Urothelium cell line (cell line): Measurements from ENCODE around the gene MOV10L1.
"Not testable (repeated sequence)": the region's sequence is repeated elsewhere in the genome, so short reads cannot be mapped to it uniquely, and the experiment has no call there.

Experiments used
- DNase-seq: peaks from one replicate; pipeline ENCODE4 v3.0.0; 2011; ENCODE audit warnings: low spot score, mixed read lengths
- FAIRE-seq: peaks from 2 replicates; lab custom pipeline; 2011; peaks lifted over from hg19 to GRCh38; lab: Jason Lieb, UNC

Gene MOV10L1

GRCh38 chr22:50131894-50132293 is 42.1 kb downstream of the MOV10L1 start:
- FAIRE-seq = no peak
- no peak for DNase-seq

DNA sequence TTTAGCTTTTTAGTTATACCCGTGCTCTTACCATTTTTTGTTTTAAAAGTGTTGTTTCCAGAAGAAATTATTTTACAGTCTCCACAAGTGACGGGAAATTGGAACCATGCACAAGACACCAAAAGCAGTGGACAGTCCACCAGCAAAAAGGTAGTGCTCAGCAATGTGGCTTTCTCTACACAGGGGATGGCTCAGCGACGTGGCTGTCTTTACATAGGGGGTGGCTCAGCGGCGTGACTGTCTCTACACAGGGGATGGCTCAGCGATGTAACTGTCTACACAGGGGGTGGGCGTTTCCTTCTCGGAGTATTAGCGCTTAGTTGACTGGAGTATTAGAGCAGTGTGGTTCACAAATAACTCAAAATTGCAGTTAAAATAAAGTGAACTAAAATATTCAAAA is 44.7 kb downstream of the MOV10L1 start:
- no peak for FAIRE-seq
- DNase-seq = no peak

DNA sequence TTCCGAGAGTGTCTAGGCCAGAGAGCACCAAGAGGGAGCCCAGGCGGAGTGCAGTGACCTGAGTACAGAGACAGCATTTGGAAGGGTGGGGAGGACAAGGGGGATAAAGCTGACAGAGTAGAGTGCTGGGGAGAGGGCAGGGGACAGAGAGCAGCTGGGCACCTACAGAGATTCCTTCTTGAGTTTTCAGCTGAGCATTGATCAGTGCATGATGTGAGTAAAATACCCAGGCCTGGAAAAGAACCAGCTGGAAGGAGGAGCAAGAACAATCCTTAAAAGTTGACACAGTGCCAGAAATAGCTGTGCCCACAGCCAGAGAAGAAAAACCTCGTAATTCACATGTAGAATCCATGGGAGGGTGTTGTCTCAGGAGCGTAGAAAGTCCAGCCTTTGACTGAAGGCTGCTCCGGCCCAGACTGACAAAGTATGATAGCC is 46.8 kb downstream of the MOV10L1 start:
- DNase-seq (no peak), FAIRE-seq (peak; percentile 13)

GRCh38 chr22:50137277-50137676 is 47.5 kb downstream of the MOV10L1 start:
- FAIRE-seq, DNase-seq: not testable (repeated sequence)

DNA sequence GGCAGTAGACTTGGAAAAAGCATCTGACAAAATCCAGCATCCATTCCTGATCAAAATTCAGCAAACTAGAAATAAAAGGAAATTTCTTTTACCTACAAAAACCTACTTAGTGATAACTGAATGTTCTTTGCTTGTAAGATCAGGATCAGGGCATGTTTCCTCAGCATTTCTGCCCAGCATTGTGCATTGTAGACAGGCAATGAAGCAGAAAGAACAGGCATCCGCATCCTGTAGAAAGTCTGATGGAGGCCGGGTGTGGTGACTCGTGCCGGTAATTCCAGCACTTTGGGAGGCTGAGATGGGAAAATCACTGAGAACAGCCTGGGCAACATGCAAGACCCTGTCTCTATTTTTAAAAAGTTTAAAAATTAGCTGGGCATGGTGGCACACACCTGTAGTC is 48.2 kb downstream of the MOV10L1 start:
- DNase-seq (no peak), FAIRE-seq (no peak)

DNA sequence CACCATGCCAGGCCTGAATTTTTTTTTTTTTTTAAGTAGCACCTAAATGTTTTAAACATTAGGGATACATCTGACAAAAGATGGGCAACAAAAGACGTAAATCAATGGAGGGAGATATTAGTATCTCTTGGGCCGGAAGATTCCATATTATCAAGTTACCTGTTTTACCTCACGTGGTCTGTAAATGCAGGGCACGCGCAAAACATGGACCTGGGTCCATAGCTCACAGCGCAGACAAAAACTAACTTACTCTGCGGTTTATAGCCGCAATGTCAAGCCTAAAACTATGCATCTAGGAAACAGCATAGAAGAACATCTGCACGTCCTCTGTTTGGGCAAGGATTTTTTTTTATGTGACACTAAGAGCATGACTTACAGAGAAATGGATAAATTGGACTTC is 49.2 kb downstream of the MOV10L1 start:
- FAIRE-seq (no peak), DNase-seq (no peak)

- peak; percentile 79 for FAIRE-seq
- DNase-seq = no peak
These were observed 50.1 kb downstream of the MOV10L1 start for GRCh38 chr22:50139843-50140415.

DNA sequence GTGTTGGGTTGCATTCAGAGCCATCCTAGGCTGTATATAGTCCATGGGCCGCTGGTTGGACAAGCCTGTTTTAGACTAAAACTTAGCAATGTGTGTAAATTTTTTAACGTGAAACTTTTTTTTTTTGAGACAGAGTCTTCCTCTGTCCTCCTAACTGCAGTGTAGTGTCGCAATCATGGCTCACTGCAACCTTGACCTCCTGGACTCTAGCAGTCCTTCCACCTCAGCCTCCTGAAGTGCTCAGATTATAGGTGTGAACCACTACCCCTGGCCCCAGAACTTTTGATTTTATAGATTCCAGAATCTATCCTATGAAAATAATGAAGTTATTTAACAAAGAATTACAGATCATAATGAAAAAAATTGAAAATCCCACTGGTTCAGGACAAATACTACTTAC is 50.8 kb downstream of the MOV10L1 start:
- FAIRE-seq (no peak), DNase-seq (no peak)

DNA sequence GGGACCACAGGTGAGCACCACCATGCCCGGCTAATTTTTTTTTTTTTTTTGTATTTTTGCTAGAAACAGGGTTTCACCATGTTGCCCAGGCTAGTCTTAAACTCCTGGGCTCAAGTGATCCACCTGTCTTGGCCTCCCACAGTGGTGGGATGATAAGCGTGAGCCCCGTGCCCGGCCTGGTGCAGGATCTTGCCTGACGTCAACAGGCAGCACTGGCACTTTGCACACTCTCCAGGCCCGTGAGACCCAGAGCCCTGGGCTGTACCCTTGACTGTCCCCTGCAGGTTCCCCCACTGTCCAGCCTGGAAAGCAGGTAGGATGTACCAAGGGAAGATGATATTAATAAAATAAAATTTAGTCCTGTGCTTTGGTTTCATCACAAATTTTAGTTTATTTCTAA is 51.7 kb downstream of the MOV10L1 start:
- FAIRE-seq (no peak), DNase-seq (no peak)

- DNase-seq (no peak), FAIRE-seq (no peak)
These were observed 52.1 kb downstream of the MOV10L1 start for GRCh38 chr22:50141891-50142363.

- DNase-seq (no peak), FAIRE-seq (no peak)
These were observed 53.3 kb downstream of the MOV10L1 start for GRCh38 chr22:50143096-50143495.

DNA sequence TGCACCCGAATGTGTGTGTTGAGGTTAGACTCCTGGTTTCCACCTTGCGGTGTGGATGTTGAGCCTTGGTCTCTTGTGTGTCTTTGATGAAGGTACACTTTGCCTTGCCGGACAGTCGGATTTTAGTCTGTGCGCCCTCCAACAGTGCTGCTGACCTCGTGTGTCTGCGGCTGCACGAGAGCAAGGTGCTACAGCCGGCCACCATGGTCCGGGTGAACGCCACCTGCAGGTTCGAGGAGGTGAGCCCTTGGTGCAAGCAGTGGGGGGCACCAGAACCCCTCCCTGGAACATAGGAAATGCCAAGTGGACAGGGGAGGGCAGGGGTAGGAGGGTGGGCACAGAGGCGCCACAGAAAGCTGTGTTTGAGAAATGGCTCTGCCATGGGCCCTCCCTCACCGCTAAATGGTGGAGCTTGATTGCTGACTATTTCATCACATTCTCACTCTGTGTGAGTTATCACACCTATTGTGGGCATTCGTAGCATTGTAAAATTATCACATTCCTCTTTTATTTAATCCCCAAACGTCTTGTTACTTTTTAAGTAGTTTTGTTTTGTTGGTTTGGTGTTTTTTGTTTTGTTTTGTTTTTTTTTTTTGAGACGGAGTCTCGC is 54.3 kb downstream of the MOV10L1 start:
- FAIRE-seq (no peak), DNase-seq (no peak)

- DNase-seq (no peak), FAIRE-seq (no peak)
These were observed 56.1 kb downstream of the MOV10L1 start for GRCh38 chr22:50145721-50146438.

DNA sequence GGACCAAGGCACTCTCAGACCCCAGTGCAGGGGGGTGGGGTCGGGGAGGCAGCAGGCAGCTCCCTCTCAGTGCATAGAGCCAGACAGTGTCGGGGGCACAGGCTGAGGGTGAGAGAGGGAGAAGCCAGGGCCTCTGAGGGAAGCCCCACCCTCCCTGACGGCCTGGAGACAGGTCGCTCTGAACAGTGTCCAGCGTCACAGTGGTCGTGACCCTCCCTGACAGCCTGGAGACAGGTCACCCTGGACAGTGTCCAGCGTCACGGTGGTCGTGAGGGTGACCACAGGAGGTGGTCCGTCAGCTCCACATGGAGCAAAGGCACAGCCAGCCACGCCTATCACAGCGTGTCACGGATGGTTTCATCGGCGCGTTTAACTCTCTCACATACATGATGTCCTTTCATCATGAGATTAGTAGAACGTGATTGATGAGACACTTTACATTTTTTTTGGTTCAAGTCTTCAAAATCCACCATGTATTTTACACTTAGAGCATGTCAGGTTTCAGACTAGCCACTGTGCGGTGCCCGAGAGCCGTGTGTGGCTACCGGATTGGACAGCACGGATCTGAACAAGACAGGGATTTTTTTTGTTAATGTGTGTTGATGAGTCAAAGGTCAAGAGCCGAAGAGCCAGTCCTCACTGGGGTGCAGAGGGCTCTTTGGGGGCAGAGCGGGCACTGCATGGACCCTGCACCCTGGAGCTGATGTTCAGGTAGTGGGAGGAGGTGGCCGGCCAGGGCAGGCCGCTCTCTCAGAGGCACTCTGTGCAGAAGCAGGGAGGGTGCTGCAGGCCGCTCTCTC is 56.8 kb downstream of the MOV10L1 start:
- no peak for DNase-seq
- peak; percentile 75 for FAIRE-seq

DNA sequence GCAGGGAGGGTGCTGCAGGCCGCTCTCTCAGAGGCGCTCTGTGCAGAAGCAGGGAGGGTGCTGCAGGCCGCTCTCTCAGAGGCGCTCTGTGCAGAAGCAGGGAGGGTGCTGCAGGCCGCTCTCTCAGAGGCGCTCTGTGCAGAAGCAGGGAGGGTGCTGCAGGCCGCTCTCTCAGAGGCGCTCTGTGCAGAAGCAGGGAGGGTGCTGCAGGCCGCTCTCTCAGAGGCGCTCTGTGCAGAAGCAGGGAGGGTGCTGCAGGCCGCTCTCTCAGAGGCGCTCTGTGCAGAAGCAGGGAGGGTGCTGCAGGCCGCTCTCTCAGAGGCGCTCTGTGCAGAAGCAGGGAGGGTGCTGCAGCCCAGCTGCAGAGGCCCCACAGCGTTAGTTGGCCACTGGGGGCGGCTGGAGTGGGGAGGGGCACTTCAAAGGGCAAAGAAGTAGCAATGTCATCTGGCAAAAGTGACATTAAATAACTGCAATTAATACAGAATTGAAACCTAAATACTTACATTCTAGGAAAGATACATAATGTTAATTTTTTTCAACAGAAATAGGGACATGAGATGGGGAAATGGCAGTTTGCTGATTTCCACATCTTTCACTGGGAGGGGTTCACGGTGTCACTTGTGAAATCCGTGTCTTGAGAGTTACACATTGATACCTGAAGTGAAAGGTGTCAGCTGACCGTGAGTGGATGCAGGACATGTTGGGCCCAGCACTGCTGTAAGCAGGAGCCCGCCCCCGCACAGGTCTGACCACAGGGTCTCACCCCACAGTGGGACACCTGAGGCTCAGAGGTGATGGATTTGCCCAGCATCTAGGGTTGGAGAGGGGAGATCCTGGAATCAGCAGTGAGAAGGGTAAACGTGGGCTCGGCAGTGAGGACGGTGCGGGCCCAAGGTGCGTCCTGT is 57.7 kb downstream of the MOV10L1 start:
- not testable (repeated sequence) for FAIRE-seq, DNase-seq

GRCh38 chr22:50148166-50148500 is 58.3 kb downstream of the MOV10L1 start:
- FAIRE-seq (no peak), DNase-seq (no peak)

DNA sequence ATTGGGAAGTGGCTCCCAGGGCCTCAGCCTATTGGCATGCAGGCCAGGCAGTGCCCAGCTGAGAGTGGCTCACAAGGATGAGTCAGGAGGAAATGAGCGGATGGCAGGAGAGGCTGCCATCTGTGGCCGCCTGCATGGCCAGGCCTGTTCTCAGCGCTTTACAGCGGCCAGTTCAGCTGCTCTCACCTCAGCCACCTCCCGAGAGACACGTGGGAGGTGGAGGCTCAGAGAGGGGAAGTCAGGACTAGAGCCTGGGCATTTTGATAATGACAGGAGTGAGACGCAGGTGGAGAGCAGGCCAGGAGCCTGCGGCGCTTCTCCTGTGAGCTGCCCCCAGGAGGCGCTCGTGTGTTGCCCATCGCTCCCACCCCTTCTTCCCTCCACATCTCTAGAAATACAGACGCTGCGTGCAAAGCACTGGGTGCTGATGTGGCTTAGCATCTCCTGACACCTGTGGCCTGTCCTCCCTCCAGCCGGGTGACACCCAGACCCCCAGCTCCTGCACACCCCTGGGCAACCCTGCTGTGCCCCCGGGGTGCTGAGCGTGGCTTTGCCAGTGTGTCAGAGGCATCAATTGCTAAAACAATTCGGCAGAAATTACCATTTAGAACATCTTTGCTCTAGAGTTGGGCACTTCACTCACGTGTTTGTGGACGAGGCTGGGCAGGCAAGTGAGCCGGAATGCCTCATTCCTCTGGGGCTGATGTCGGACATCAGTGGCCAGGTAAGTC is 59.4 kb downstream of the MOV10L1 start:
- DNase-seq (peak; percentile 82), FAIRE-seq (peak; percentile 87)

- FAIRE-seq = no peak
- DNase-seq = no peak
These were observed 60.6 kb downstream of the MOV10L1 start for GRCh38 chr22:50150161-50151129.
